ENCODE measurements around the gene COL4A3. TPM values are rescaled to one million over a fixed set of nuclear protein-coding genes. Genes with fewer than 3 reads are reported as not detected.
A peak's percentile ranks its signal among the peaks of the same experiment; 100 is the strongest.

Gene COL4A3
- total RNA-seq, 1 donor from 2014 or later: not detected

DNA sequence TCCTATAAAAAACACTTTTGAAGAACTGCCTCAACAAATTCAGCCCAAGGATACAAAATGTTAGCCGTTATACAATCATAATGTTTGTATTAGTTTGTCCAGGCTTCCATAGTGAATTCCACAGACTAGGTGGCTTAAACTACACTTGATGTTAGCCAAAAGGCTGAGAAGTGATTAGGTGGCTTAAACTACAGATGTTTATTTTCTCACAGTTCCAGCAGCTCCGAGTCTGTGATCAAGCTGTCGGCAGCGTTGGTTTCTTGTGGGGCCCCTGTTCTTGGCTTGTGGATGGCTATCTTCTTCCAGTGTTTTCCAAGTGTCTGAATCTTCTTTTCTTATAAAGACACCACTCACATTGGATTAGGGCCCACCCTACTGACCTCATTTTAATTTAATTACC is 129.1 kb downstream of the COL4A3 start:
- Mint-ChIP-seq H3K27ac (ENCODE audit: unreplicated experiment) (no peak overlapping the region), H3K36me3 (ENCODE audit: low read depth, unreplicated experiment) (no peaks in the 10 kb centered on the region), H3K9me3 (ENCODE audit: unreplicated experiment) (no peaks in the 10 kb centered on the region), H3K4me3 (ENCODE audit: unreplicated experiment) (no peak overlapping the region), H3K4me1 (ENCODE audit: low read depth, unreplicated experiment) (no peaks in the 10 kb centered on the region), H3K27me3 (ENCODE audit: low read depth, unreplicated experiment) (no peaks in the 10 kb centered on the region)
- H3K4me1 ChIP-seq (ENCODE audit: insufficient read depth, low read length): no peaks in the 10 kb centered on the region
- H3K27ac ChIP-seq (ENCODE audit: low read depth, low read length): no peak overlapping the region
- H3K9ac ChIP-seq (ENCODE audit: low read length): no peak overlapping the region
- no peak for DNase-seq (ENCODE audit: low read depth)
- no peak overlapping the region for H3K4me2 ChIP-seq (ENCODE audit: low read length)
- H3K4me3 ChIP-seq (ENCODE audit: insufficient read depth, low read depth, low read length): no peak overlapping the region
- H3K36me3 ChIP-seq (ENCODE audit: insufficient read depth, low read length): no peaks in the 10 kb centered on the region
- H4K20me1 ChIP-seq (ENCODE audit: insufficient read depth, low read length): no peaks in the 10 kb centered on the region
- TF ChIP-seq, protein P1, sequence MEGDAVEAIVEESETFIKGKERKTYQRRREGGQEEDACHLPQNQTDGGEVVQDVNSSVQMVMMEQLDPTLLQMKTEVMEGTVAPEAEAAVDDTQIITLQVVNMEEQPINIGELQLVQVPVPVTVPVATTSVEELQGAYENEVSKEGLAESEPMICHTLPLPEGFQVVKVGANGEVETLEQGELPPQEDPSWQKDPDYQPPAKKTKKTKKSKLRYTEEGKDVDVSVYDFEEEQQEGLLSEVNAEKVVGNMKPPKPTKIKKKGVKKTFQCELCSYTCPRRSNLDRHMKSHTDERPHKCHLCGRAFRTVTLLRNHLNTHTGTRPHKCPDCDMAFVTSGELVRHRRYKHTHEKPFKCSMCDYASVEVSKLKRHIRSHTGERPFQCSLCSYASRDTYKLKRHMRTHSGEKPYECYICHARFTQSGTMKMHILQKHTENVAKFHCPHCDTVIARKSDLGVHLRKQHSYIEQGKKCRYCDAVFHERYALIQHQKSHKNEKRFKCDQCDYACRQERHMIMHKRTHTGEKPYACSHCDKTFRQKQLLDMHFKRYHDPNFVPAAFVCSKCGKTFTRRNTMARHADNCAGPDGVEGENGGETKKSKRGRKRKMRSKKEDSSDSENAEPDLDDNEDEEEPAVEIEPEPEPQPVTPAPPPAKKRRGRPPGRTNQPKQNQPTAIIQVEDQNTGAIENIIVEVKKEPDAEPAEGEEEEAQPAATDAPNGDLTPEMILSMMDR (IDR thresholded peaks at IDR 0.05; ENCODE audit: insufficient read depth, low read depth, low read length): no peak
- TF ChIP-seq EZH2 (IDR thresholded peaks at IDR 0.05; ENCODE audit: insufficient read depth, low read length): no peak
- no peaks in the 10 kb centered on the region for H3K79me2 ChIP-seq (ENCODE audit: insufficient read depth, low read length)
- no peaks in the 10 kb centered on the region for H3K27me3 ChIP-seq (ENCODE audit: insufficient read depth, low read length)
- H2AFZ ChIP-seq (ENCODE audit: low read depth, low read length): no peak overlapping the region
- FAIRE-seq: no peak
- no peaks in the 10 kb centered on the region for H3K9me3 ChIP-seq (ENCODE audit: insufficient read depth, low read depth, low read length)

- TF ChIP-seq, protein P1 (IDR thresholded peaks at IDR 0.05; ENCODE audit: insufficient read depth, low read depth, low read length): no peak
- no peak for TF ChIP-seq EZH2 (IDR thresholded peaks at IDR 0.05; ENCODE audit: insufficient read depth, low read length)
- Histone ChIP-seq H3K4me1 (ENCODE audit: insufficient read depth, low read length) (no peaks in the 10 kb centered on the region), H3K36me3 (ENCODE audit: insufficient read depth, low read length) (no peaks in the 10 kb centered on the region), H3K4me3 (ENCODE audit: insufficient read depth, low read depth, low read length) (no peak overlapping the region), H3K79me2 (ENCODE audit: insufficient read depth, low read length) (no peaks in the 10 kb centered on the region), H3K27me3 (ENCODE audit: insufficient read depth, low read length) (no peaks in the 10 kb centered on the region), H3K9ac (ENCODE audit: low read length) (no peak overlapping the region), H2AFZ (ENCODE audit: low read depth, low read length) (no peak overlapping the region), H3K4me2 (ENCODE audit: low read length) (no peak overlapping the region), H4K20me1 (ENCODE audit: insufficient read depth, low read length) (no peaks in the 10 kb centered on the region), H3K9me3 (ENCODE audit: insufficient read depth, low read depth, low read length) (no peaks in the 10 kb centered on the region), H3K27ac (ENCODE audit: low read depth, low read length) (no peak overlapping the region)
- DNase-seq (ENCODE audit: low read depth): no peak
- H3K4me1 Mint-ChIP-seq (ENCODE audit: low read depth, unreplicated experiment): no peaks in the 10 kb centered on the region
- no peak overlapping the region for H3K4me3 Mint-ChIP-seq (ENCODE audit: unreplicated experiment)
- H3K27ac Mint-ChIP-seq (ENCODE audit: unreplicated experiment): no peak overlapping the region
- FAIRE-seq: no peak
- no peaks in the 10 kb centered on the region for H3K36me3 Mint-ChIP-seq (ENCODE audit: low read depth, unreplicated experiment)
- no peaks in the 10 kb centered on the region for H3K27me3 Mint-ChIP-seq (ENCODE audit: low read depth, unreplicated experiment)
- H3K9me3 Mint-ChIP-seq (ENCODE audit: unreplicated experiment): no peaks in the 10 kb centered on the region
Measured at GRCh38 chr2:227295806-227296205, 131.4 kb downstream of the COL4A3 start.

DNA sequence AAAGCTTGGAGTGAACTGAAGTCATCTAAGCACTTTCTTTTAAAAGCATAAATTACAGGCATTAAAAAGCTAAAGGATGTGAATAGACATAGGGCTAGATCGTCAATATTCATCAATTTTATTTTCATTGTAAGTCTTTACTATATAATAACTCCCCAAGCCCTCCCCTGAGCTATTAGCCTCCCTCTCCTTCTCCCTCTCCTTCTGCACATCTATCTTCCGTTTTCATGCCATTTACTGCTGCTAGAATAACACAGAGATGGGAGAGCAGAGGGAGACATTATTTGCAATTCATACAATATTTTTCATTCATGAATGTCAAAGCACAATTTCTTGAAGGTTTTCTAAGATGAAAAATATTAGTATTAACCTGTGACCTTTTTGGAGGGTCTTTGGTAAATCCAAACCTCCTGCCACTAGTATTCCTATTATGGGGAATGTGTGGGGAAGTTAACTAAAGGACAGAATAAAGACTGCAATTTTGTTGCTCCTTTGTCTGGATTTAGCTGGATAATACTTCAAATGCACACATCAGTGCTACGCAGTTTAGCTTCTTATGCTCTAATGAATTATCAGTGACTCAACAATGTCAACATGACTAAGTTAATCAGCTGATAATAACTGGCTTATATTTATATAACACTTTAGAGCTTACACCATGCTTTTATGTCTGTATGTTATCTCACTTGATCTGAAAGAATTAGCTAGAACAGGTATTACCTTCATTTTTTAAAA is 132.4 kb downstream of the COL4A3 start:
- Histone ChIP-seq H3K4me3 (ENCODE audit: insufficient read depth, low read depth, low read length) (no peak overlapping the region), H3K4me1 (ENCODE audit: insufficient read depth, low read length) (no peaks in the 10 kb centered on the region), H2AFZ (ENCODE audit: low read depth, low read length) (no peak overlapping the region), H3K27ac (ENCODE audit: low read depth, low read length) (no peak overlapping the region), H4K20me1 (ENCODE audit: insufficient read depth, low read length) (no peaks in the 10 kb centered on the region), H3K27me3 (ENCODE audit: insufficient read depth, low read length) (no peaks in the 10 kb centered on the region), H3K9me3 (ENCODE audit: insufficient read depth, low read depth, low read length) (no peaks in the 10 kb centered on the region), H3K4me2 (ENCODE audit: low read length) (no peak overlapping the region), H3K9ac (ENCODE audit: low read length) (no peak overlapping the region), H3K36me3 (ENCODE audit: insufficient read depth, low read length) (no peaks in the 10 kb centered on the region), H3K79me2 (ENCODE audit: insufficient read depth, low read length) (no peaks in the 10 kb centered on the region)
- no peak overlapping the region for H3K4me3 Mint-ChIP-seq (ENCODE audit: unreplicated experiment)
- no peaks in the 10 kb centered on the region for H3K4me1 Mint-ChIP-seq (ENCODE audit: low read depth, unreplicated experiment)
- no peak for TF ChIP-seq EZH2 (IDR thresholded peaks at IDR 0.05; ENCODE audit: insufficient read depth, low read length)
- TF ChIP-seq, protein P1 (IDR thresholded peaks at IDR 0.05; ENCODE audit: insufficient read depth, low read depth, low read length): no peak
- FAIRE-seq: no peak
- H3K36me3 Mint-ChIP-seq (ENCODE audit: low read depth, unreplicated experiment): no peaks in the 10 kb centered on the region
- no peaks in the 10 kb centered on the region for H3K27me3 Mint-ChIP-seq (ENCODE audit: low read depth, unreplicated experiment)
- DNase-seq (ENCODE audit: low read depth): peak; percentile 6
- H3K9me3 Mint-ChIP-seq (ENCODE audit: unreplicated experiment): no peaks in the 10 kb centered on the region
- no peak overlapping the region for H3K27ac Mint-ChIP-seq (ENCODE audit: unreplicated experiment)
